IPS DF 19.7 (cell line): ENCODE measurements around the gene MS4A8.

Experiments used
- DNase-seq: peaks from one replicate; pipeline ENCODE4 v3.0.0-alpha.2; 2013; ENCODE audit warnings: low read depth, low spot score

MS4A8 gene

DNA sequence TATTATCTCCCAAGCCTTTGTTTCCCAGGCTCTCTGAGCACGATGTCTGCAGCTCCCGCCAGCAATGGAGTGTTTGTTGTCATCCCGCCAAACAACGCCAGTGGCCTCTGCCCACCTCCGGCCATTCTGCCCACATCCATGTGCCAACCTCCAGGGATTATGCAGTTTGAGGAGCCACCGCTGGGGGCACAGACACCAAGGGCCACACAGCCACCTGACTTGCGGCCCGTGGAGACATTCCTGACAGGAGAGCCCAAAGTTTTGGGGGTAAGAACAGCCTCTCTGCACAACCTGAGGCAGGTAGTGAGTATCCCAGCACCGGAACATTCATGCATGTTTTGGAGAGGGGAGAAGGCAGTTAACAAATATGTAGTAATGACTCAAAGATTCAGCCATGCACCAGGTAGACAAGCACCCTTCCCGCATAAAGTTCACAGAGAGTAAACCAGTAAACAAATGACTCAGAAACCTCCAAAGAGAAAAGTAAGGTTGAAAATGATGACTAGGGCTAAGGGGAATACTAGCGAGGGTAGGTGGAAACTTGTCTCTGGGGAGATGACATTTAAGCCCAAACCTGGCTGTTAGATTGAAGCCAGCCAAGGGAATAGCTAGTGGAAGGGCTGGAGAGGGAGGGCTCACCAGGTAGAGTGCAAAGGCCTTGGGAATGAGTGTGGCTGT lies 64.4 kb downstream of the MS4A8 start:
- no peak for DNase-seq

DNA sequence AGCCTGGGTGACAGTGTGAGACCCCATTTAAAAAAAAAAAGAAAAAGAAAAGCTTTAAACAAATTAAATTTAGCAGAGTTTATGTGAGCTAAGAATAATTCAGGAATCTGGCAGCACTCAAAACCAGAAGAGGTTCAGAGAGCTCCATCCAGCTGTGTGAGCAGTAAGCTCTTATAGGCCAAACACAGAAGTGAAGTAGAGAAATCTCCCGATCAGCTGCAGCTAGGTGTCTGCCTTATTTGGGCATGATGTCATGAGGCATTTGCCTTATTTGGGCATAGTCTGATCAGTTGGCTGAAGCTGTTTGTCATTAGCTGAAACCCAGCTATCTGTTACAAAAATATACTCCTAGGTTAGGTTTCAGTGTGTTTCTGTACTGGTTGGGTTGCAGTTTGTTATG lies 65.5 kb downstream of the MS4A8 start:
- DNase-seq, result no peak

DNA sequence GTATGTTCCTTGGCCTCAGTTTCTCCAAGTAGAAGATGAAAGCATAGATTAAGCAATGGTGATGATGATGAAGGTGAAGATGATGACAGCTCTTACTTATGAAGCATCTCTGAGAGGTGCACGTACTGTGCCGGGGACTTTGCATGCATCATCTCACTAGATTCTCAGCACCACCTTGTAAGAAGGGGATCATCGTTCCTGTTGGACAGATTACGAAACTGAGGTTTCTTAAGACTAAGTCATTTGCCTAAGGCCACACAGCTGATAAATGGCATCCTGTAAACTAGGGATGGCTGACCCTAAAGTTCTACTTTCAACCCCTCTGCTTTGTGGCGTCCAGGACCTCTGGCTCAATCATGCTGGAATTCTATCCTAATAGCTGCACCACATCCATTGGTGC lies 65.9 kb downstream of the MS4A8 start:
- no peak for DNase-seq
